WI38 (cell line): Measurements from ENCODE around the gene IL4R.

Source experiments
- H3K4me3 ChIP-seq: 2 replicates; pipeline ENCODE4 v1.5.1; 2011; ENCODE audit warnings: low read depth, mild to moderate bottlenecking, control low read depth, low read length
- TF ChIP-seq, protein P1 (sequence below): IDR thresholded peaks from 2 replicates; pipeline ENCODE4 v1.5.1; 2012; ENCODE audit warnings: low read depth, mild to moderate bottlenecking, control low read depth, low read length

Gene IL4R

DNA sequence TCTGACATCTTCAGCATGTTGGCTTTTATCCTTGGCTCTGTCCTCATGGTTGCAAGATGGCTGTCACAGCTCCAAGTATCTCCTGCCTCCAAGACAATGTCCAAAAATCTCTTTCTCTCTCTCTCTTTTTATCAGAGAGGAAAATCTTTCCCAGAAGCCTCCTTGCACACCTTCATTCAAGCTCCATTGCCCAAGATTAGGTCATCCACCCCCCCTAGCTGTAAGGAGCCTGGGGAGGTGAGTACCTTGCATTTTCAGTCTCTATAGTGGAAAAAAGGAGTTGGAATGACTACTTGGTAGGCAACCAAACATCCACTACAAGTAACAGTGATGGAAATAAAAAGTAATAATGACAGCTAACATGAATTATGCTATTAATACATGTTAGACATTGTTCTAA is 23.2 kb upstream of the IL4R start:
- H3K4me3 ChIP-seq = no peak overlapping the region
- TF ChIP-seq, protein P1, sequence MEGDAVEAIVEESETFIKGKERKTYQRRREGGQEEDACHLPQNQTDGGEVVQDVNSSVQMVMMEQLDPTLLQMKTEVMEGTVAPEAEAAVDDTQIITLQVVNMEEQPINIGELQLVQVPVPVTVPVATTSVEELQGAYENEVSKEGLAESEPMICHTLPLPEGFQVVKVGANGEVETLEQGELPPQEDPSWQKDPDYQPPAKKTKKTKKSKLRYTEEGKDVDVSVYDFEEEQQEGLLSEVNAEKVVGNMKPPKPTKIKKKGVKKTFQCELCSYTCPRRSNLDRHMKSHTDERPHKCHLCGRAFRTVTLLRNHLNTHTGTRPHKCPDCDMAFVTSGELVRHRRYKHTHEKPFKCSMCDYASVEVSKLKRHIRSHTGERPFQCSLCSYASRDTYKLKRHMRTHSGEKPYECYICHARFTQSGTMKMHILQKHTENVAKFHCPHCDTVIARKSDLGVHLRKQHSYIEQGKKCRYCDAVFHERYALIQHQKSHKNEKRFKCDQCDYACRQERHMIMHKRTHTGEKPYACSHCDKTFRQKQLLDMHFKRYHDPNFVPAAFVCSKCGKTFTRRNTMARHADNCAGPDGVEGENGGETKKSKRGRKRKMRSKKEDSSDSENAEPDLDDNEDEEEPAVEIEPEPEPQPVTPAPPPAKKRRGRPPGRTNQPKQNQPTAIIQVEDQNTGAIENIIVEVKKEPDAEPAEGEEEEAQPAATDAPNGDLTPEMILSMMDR = no peak

DNA sequence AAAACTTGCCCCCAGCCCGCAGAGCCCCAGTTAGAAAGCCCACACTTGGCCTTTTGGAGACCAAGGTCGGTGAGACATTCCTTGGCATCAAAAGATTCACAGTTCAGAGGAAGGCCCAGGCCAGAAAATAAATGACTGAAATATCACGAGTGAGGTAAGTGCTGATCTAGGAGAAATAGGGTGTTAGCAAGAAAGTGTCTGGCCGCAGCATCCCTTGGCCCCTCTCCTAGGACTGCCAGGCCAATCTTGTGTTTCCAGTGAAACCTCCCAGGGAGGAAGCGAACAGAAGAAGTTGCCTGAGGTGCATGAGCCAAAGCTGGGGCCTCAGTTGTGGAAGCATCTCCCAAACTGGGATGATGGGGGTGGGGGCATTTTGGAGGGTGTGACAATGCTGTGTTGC is 22.7 kb upstream of the IL4R start:
- no peak overlapping the region for H3K4me3 ChIP-seq
- TF ChIP-seq, protein P1 = no peak

DNA sequence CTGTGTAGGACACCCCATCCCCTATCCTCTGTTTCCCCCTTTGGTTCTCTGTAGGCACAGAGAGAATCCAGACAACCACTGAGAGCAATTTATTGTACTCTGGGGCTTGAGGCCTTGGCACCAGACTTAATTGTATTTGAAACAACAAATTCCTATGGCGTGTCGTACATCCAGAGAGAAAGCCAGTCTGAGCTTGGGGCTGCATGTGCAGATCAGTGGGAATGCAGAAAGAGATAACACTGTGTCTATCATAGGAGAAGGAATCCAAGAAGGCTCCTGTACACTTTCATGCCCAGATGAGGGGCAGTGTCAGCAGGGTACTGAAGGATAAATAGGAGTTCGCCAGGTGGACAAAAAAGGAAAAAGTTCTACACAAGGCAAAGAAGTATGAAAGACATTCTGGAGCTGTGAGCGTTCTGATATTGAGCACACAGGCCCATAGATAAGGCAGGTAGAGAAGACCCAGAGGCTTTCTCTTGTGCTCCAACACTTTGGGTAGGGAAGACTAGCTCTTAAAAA is 22.0 kb upstream of the IL4R start:
- TF ChIP-seq, protein P1 = no peak
- no peak overlapping the region for H3K4me3 ChIP-seq

DNA sequence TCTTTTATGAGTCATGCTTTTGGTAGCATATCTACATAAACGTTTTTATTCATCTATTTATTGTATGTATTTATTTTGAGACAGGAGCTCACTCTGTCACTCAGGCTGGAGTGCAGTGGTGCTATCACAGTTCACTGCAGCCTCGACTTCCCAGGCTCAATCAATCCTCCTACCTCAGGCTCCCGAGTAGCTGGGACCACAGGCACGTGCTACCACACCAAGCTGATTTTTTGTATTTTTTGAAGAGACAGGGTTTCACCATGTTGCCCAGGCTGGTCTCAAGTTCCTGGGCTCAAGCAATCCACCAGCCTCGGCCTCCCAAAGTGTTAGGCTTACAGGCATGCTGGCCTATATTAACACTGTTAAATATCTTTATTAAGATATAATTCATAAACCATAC is 20.4 kb upstream of the IL4R start:
- no peak overlapping the region for H3K4me3 ChIP-seq
- TF ChIP-seq, protein P1 = no peak

DNA sequence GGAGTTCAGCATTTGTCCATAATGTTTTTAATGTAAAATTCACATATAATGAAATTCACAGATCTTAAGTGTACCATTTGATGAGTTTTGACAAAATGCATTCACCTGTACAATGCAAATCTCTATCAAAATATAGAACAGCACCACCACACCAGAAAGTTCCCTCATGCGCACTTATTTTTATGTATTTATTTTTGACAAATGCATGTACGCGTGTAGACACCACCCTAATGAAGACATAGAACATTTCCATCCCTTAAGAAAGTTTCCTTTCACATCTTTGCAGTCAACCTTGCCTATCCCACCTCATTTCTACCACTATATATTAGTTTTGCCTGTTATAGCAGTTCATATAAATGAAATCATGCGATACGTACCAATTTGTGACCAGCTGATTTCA is 15.6 kb upstream of the IL4R start:
- no peak overlapping the region for H3K4me3 ChIP-seq
- TF ChIP-seq, protein P1 = no peak

DNA sequence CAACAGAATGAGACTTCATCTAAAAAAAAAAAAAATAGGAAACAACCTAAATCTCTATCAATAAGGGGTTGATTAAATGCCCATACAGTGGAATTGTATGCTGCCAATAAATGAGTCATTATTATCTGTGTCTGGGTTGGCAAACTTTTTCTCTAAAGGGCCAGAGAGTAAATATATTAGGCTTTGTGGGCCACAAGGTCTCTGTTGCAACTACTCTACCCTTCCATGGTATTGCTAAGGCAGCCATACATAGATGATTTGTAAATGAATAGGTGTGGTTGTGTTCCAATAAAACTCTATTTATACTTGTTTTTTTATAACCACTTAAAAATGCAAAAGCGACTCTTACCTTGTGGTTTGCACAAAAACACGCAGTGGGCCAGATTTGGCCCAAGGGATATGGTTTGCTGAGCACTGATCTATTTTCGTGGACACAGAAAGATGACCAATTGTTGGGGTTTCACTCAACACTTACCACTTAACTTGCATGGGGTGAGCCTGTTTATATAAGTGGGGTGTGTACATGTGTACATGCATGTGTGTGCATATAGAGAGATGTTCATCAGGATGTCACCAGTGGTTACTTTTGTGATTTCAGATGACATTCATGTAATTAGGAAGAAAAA is 12.4 kb upstream of the IL4R start:
- TF ChIP-seq, protein P1 = no peak
- no peak overlapping the region for H3K4me3 ChIP-seq

DNA sequence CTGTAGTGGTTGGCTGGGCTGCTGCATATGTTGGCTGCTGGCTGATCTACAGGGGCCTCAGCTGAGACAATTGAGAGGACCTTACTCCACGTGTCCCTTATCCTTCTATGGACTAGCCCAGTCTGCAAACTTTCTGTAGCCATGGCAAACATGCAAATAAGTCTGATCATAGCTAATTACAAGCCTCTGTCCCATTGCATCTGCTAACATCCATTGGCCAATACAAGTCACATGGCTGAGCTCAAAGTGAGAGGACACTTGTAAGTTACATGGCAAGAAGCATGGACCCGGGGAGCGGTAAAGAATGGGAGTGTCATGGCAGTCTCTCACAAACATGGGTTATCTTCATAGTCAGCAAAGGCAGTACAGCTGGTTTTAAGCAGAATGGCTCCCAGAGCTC is 11.6 kb upstream of the IL4R start:
- TF ChIP-seq, protein P1 = no peak
- no peak overlapping the region for H3K4me3 ChIP-seq
